GM15510 (cell line): ENCODE measurements around the gene SLIT3.

Experiments
- POLR2A ChIP-seq: IDR thresholded peaks from 3 replicates; pipeline ENCODE4 v1.6.1; 2011; ENCODE audit warnings: borderline replicate concordance; ENCODE audit not compliant: insufficient read length; ENCODE audit errors: extremely low read depth

Gene SLIT3

DNA sequence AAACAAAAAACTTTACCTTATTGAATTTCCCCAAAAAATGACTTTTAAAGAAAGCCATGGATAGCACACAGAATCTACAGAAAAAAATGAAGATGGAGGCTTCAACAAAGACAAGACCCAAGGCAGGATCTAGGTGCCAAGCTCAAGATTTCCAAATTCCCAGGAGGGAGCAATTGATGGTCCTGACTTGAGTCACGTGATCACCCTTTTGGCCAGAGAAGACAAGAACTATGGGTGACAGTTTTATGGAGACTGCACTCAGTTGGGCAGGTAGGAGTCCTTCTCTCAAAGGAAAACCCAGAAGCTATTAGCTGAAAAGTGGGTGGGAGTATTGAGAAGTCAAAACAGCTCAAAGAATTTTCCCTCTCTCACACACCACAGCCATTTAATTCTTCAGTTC lies 3.2 kb upstream of the SLIT3 start:
- no peak for TF ChIP-seq POLR2A

DNA sequence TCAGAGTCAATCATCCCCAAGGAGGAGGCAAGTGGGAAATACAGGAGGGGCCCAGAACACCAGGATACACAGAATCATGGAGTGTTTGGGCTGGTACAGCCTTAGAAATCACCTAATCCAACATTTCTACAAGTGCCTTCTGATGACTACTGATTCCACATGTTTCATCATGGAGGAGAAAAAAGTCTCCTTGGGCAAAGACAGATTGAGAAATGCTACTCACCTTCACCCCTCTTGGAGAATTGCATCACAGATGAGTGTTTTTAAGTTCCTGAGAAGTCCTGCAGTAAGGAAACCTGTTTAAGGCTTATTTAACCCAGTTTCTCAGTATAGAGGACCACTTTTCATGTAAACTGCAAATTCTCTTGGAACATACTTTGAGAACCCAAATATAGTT lies 2.2 kb upstream of the SLIT3 start:
- TF ChIP-seq POLR2A = no peak

GRCh38 chr5:169302491-169303118 lies 1.7 kb upstream of the SLIT3 start:
- no peak for TF ChIP-seq POLR2A

DNA sequence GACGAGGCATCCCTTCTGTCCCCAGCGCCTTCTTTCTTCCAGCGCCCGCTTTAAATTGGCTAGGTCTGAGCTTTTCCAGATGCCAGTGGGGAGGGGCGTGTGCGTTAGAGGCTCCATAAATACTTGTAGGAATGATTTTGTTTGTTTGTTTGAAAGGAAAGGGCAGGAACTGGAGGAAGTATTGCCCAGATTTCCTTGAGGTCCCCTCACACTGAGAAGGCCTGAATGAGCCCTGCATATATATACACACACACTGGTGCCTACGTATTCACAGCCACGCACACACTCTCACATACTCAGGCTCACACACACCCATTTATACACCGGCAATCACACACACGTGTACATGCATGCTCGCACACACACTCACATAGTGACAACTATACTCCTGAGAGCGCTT lies 1.0 kb upstream of the SLIT3 start:
- no peak for TF ChIP-seq POLR2A

DNA sequence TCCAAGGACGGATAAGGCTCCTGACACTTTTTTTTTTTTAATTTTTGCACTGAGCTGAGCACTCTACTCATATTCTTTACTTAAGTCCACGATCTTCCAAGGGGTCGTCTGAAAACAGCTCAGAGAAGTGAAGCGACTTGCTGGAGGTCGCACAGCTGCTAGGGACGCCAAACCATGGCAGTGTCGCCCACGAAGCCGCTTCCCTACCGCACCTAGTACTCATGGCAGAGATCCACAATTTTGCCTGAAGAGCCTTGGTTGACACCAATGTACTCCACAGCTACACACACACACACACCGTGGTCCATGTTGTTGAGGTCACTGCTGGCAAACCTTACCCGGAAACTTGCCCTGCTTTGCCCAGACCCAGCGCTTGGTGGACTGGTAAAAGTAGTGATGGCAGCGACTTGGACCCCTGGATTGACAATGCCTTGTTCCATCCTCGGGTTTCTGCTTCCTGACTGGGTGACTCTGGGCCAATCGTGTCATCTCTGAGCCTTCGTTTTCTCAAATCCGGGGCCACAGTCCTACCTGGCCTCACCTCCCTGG lies 521 bp upstream of the SLIT3 start:
- TF ChIP-seq POLR2A = no peak

- TF ChIP-seq POLR2A = no peak
These were observed 1.1 kb downstream of the SLIT3 start for GRCh38 chr5:169299663-169300467.

DNA sequence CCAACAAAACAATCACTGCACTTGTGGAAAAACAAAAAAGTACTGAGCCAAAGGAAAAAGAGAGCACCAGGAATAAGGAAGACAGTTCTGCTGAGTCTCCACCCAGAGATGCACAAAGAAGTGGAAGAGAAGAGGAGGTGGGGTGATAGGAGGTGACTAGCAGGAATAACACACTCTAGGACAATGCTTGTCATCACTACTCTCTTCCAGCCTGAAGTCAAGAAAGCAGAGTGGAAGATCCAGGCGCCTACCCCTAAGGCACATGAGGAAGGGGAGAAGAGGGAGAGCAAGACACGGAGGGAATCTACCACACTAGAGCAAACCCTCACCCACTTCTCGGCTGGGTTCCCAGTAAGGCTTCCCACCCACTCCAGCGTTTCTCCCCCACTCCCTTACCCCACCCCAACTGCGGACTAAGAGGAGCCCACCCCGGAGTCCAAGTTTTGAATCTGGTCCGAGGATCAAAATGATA lies 1.7 kb downstream of the SLIT3 start:
- no peak for TF ChIP-seq POLR2A

- no peak for TF ChIP-seq POLR2A
These were observed 2.7 kb downstream of the SLIT3 start for GRCh38 chr5:169298193-169298592.

- TF ChIP-seq POLR2A = no peak
These were observed 4.4 kb downstream of the SLIT3 start for GRCh38 chr5:169296419-169297143.

GRCh38 chr5:169295306-169295705 lies 5.6 kb downstream of the SLIT3 start:
- no peak for TF ChIP-seq POLR2A

- no peak for TF ChIP-seq POLR2A
These were observed 6.3 kb downstream of the SLIT3 start for GRCh38 chr5:169294621-169295020.

GRCh38 chr5:169291877-169292276 lies 9.1 kb downstream of the SLIT3 start:
- TF ChIP-seq POLR2A = no peak

GRCh38 chr5:169290895-169291294 lies 10.0 kb downstream of the SLIT3 start:
- no peak for TF ChIP-seq POLR2A

DNA sequence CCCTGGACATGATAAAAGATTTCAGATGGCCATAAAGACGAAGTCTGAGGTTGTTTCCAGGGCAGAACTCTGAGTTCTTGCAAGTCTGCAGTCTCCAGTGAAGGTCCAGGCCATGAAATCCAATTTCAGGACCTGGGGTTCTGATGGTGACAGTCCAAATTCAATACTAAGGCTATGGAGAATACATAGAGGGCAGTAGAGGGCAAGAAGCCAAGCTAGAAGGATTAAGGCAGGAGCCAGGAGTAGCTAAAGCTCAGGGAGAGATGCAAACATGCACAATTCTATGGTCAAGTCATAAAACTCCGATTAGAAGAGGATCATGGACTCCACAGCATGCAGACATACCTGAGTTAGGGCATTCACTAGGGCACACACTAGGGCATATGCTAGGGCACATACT lies 11.4 kb downstream of the SLIT3 start:
- TF ChIP-seq POLR2A = no peak

DNA sequence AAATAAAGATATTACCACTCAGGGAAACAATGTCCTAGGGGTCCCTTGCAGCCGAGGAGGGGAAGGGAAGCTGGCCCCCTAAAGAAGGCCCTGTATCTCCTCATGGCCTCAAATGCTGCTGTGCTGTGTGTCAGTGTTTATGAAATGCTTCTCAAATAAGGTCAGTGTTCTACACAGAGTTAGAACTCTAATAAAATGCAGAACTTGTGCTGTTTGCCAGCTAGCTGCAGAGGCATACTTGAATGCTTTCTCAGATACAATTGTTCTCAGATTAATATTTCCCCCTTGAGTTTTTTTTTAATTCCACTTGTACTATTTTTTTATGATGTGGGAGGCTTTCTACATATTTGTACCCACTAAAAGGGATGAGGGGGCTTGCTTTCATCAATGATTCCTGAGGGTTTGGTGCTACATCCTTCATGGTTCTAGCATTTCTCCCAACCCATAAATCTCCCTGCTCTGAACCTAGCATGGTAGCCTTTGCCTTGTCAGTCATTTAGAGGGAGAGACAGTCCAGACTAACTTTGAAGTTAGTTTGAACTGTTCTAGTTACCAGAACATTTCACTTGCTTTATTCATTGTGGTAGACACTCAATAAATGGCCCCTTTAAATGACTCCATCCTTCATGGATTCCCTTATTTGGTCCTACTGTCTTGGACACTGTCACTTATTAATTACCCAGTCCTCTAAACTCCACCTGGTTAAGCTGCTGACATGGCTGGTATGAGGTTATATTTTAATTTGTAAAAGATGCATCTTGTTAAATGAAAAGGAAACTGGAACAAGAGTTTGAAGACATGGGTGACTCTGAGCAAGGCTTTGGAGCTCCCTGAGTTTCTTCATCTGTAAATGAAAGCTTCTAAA lies 12.6 kb downstream of the SLIT3 start:
- no peak for TF ChIP-seq POLR2A

- no peak for TF ChIP-seq POLR2A
These were observed 13.4 kb downstream of the SLIT3 start for GRCh38 chr5:169287529-169287928.
